Fibroblast of lung (primary cell): ENCODE data around the gene CEP72.
"Not testable (repeated sequence)": the region's sequence is repeated elsewhere in the genome, so short reads cannot be mapped to it uniquely, and the experiment has no call there.

ENCODE experiments used
- CTCF ChIP-seq, 2 donors: IDR thresholded peaks in 1 of 2; conservative IDR thresholded peaks in 1 of 2; 1 replicate in 1 of 2; 2 replicates in 1 of 2; pipeline ENCODE4 v1.5.1; 2011 to 2012; ENCODE audit warnings: low read length in 2 of 2, control low read depth in 1 of 2, inconsistent platforms in 1 of 2, low read depth in 1 of 2, mild to moderate bottlenecking in 1 of 2
- EZH2 ChIP-seq: IDR thresholded peaks from 2 replicates; pipeline ENCODE4 v1.5.1; 2012; ENCODE audit warnings: low read length, control low read depth, mild to moderate bottlenecking; ENCODE audit errors: missing control alignments

- not testable (repeated sequence) for TF ChIP-seq EZH2; CTCF (conservative IDR thresholded peaks at IDR 0.05 in 1 of 2, IDR thresholded peaks at IDR 0.05 in 1 of 2; ENCODE audit: low read depth in 1 of 2, low read length in 2 of 2)
These were observed 84.9 kb downstream of the CEP72 start for GRCh38 chr5:696753-697702.
